Stimulated activated CD4-positive, alpha-beta T cell treated with anti-CD3 and anti-CD28 coated beads, TNF-alpha, amount 100 ng/mL, for 4 hours (primary cell): ENCODE data around the gene SMIM41.

Experiments used
- DNase-seq, 3 experiments: peaks; one replicate each; pipeline ENCODE4 v3.0.0-alpha.2; 2020; ENCODE audit warnings: low read depth in 3 of 3

The SMIM41 gene

DNA sequence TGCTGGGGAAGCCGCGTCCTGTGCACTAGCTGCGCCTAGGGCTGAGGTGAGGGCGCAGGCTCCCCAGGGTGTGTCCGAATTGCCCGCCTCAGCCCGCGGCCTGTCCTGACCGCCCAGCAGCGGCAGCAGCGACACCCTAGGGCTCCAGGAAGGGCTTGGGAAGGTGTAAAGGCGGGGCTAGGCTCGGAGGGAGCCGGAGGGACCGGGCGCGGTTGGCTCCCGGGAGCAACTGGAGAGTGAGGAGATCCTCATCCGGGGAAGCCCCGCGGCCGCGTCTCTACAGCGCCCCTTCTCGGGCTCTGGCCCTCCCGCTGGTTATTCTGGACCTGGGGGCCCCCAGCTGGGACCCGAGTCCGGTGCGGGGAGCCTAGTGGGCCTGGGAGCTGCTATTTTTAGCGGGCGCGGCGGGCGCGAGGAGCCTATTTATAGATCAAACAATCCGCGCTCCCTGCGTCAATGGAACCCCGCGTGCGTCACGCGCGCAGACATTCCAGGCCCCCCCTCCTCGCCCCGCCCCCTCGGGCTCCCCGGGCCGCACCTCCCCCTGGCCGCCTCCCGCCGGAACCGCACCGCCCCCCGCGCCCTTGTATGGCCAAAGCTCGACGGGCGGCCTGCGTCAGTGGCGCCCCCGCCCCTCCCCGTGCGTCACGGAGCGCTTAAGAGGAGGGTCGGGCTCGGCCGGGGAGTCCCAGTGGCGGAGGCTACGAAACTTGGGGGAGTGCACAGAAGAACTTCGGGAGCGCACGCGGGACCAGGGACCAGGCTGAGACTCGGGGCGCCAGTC is 28.6 kb upstream of the SMIM41 start, which contains the start of gene NR4A1:
Gene NR4A1 (plus strand): TSS at position 685 of the 784 bp plus-strand sequence. CDS start 2,887 bp downstream, outside the sequence.
- peak; percentile 99 for DNase-seq

DNA sequence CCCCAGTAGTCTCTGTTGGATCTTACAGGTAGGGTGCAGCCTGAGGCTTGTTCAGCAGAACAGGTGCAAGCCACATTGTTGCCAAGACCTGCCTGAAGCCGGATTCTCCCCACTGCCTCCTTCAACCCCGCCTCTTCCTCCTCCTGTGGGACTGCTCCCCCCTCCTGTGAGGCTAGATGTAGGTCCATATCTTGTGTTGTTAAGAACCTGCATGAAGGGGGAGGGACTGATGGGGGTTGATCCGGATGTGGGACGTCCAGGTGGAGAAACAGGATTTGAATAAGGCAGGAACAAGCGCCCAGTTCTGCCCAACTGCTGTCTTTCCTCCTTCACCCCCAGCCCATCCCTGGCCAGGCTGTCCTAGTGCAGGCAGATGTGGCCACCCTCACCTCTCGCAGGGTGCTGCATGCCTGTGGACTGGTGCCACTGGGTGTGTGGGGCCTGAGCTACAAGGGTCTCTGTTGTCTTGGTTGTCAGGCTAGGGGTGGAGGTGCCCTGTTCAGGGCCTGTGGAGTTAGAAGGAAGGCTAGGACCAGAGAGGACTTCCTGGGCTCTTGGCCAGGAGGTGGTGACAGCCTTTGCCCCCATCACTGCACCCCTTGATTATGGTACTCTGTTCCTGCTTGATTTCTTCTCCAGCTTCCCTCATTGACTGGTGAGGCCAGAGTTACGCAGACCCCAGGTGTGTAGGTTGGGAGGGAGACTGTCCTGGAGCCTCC is 26.9 kb upstream of the SMIM41 start:
- no peak for DNase-seq

DNA sequence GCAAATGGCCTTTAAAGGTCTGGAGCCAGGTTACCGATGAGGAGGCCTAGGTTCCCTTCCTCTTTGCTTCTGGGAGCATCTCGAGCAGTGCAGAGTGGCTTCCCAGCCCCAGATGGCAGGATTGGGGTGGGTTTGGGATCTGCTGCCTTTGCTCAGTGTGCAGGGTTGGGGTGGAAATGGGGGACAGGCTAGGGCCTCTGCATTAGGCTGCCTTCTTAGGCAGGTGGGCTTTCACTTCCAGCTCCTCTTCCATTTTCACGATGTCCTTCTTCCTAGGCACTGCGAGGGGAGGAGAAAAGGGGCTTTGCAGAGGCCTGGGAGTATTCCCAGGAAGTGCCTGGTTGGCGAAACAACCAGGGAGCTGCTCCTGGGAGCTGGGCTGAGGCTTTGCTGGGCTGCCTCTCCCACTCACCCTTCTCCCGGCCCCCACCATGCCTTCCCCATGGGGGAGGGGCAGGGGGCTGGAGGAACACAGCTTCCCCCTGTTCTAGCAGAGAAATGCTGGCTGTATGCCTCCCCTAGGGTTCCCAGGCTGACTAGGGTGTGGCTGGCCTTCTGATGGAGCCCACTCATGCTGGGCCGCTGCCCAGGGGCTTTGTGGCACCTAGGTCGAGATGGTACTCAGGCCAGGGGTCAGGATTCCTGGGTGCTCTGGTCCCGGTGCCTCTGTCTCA is 25.8 kb upstream of the SMIM41 start:
- no peak for DNase-seq

DNA sequence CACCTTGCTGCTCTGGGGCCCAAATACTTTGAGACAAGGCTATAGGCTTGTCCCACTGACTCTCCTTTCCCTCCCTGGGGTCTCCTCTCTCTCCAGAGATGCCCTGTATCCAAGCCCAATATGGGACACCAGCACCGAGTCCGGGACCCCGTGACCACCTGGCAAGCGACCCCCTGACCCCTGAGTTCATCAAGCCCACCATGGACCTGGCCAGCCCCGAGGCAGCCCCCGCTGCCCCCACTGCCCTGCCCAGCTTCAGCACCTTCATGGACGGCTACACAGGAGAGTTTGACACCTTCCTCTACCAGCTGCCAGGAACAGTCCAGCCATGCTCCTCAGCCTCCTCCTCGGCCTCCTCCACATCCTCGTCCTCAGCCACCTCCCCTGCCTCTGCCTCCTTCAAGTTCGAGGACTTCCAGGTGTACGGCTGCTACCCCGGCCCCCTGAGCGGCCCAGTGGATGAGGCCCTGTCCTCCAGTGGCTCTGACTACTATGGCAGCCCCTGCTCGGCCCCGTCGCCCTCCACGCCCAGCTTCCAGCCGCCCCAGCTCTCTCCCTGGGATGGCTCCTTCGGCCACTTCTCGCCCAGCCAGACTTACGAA is 25.2 kb upstream of the SMIM41 start:
- no peak for DNase-seq

DNA sequence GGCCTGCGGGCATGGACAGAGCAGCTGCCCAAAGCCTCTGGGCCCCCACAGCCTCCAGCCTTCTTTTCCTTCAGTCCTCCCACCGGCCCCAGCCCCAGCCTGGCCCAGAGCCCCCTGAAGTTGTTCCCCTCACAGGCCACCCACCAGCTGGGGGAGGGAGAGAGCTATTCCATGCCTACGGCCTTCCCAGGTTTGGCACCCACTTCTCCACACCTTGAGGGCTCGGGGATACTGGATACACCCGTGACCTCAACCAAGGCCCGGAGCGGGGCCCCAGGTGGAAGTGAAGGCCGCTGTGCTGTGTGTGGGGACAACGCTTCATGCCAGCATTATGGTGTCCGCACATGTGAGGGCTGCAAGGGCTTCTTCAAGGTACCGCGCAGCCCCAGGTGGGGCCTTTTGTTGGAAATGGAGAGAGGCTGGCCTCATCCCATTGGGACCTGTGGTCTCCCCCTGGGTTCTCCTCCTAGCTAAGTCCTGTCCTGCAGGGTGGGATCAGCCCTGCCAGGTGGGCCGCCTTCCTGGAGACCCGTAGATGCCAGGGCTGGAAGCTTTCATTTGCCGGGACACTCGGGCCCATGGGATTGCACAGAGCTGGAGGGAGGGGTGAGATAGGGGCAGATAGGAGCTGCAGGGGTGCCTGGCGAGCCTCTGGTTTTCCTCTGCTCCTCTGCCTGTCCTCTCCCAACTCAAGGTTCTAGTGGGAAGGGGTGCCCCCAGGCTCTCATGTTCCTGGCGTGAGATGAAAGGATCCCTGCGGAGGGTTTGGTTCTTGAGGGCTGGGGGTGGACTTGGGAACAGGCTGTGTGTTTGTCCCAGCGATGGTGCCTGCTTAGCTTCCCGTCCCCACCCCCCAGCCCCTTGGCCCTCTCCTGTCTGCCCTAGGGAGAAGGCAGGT is 24.4 kb upstream of the SMIM41 start:
- no peak for DNase-seq

DNA sequence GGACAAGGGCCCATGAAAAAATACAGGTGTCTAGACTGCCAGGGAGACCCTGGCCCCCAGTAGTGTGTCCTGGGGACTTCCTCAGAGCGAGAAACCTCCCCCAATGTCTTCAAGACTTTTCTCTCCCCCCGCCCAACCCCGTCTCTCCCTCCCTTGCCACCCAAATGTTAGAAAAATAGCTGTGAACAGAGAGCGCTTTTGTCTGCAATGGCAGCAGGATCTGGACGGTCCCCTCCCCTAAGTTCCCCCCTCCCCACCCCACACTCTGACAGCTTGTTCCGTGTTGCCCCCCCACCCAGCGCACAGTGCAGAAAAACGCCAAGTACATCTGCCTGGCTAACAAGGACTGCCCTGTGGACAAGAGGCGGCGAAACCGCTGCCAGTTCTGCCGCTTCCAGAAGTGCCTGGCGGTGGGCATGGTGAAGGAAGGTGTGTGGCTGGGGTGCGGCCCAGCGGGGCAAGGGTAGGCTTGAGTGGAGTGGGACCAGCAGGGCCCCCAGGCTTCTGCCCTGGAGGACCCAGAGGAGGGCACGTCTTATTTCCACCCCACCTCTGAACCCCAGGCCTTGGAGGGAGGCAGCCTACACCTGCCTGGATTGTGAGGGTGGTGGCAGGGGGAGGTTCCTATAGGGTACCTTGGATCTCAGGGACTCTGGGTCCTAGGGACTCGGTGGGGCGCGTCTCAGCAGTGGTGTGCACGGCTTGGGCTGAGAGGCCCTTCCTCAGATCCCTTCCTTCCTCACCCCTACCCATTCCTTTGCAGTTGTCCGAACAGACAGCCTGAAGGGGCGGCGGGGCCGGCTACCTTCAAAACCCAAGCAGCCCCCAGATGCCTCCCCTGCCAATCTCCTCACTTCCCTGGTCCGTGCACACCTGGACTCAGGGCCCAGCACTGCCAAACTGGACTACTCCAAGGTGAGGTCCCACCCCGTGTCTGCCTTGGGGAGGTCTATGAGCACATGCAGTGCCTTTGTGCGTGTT is 23.5 kb upstream of the SMIM41 start:
- no peak for DNase-seq

DNA sequence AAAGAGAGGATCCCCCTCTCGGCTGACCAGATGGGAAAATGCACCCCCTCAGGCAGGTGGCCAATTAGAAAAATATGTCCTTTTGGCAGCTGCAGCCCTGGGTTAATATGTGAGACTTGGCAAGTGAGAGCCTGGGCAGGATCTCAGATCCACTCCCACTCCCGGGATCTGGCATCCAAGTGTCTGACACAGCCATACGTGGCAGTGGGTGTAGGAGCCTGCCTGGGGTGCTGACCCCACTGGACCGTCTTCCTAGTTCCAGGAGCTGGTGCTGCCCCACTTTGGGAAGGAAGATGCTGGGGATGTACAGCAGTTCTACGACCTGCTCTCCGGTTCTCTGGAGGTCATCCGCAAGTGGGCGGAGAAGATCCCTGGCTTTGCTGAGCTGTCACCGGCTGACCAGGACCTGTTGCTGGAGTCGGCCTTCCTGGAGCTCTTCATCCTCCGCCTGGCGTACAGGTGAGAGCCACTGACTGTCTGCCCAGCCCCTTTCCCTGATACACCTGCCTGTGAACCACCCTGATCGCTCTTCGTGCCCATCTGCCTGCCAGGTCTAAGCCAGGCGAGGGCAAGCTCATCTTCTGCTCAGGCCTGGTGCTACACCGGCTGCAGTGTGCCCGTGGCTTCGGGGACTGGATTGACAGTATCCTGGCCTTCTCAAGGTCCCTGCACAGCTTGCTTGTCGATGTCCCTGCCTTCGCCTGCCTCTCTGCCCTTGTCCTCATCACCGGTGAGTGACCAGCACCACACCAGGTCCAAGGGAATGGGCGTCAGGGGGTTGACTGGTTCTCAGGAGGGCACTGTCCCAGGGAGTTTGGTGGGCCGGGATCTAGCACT is 22.5 kb upstream of the SMIM41 start:
- no peak for DNase-seq

DNA sequence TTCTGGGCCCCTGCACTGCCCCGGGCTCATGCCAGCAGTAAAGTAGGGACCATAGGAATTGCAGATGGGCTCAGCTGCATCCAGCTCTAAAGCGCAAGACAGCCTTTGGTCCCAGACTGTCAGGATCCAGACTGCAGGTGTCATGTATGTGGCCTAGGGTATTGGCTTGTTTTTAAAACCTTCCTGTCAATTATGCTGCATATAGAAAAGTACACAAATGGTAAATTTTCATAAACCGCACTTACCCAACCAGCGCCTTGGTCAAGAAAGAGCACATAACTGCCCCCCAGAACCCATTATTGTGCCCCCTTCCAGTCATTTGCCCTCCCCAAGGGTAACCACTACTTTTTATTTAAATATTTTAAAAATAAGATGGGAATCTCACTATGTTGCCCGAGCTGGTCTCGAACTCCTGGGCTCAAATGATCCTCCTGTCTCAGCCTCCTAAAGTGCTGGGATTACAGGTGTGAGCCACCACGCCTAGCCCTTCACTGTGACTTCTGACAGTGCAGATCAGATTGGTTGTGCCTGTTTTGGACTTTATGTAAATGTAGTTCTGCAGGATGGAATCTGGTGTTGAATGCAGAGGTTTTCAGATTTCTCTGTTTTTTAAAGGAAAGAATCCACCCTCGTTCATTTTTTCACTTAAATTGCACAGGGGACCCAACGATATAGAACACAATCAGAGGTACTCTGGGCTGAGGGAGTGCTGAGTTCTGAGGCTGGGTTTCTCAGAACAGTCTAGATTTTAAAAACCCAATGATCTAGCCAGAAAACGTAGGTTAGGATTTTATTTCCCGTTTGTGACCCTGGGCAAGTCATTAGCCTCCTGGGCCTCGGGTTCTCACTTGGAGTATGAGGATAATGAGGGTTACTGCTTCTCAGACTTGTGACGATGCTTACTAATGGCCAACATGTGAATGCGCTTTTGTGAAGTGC is 21.6 kb upstream of the SMIM41 start:
- DNase-seq, result no peak

DNA sequence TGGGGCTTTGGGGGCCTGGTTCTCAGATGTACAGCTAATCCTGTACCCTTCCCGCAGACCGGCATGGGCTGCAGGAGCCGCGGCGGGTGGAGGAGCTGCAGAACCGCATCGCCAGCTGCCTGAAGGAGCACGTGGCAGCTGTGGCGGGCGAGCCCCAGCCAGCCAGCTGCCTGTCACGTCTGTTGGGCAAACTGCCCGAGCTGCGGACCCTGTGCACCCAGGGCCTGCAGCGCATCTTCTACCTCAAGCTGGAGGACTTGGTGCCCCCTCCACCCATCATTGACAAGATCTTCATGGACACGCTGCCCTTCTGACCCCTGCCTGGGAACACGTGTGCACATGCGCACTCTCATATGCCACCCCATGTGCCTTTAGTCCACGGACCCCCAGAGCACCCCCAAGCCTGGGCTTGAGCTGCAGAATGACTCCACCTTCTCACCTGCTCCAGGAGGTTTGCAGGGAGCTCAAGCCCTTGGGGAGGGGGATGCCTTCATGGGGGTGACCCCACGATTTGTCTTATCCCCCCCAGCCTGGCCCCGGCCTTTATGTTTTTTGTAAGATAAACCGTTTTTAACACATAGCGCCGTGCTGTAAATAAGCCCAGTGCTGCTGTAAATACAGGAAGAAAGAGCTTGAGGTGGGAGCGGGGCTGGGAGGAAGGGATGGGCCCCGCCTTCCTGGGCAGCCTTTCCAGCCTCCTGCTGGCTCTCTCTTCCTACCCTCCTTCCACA is 20.7 kb upstream of the SMIM41 start:
- DNase-seq, result no peak

DNA sequence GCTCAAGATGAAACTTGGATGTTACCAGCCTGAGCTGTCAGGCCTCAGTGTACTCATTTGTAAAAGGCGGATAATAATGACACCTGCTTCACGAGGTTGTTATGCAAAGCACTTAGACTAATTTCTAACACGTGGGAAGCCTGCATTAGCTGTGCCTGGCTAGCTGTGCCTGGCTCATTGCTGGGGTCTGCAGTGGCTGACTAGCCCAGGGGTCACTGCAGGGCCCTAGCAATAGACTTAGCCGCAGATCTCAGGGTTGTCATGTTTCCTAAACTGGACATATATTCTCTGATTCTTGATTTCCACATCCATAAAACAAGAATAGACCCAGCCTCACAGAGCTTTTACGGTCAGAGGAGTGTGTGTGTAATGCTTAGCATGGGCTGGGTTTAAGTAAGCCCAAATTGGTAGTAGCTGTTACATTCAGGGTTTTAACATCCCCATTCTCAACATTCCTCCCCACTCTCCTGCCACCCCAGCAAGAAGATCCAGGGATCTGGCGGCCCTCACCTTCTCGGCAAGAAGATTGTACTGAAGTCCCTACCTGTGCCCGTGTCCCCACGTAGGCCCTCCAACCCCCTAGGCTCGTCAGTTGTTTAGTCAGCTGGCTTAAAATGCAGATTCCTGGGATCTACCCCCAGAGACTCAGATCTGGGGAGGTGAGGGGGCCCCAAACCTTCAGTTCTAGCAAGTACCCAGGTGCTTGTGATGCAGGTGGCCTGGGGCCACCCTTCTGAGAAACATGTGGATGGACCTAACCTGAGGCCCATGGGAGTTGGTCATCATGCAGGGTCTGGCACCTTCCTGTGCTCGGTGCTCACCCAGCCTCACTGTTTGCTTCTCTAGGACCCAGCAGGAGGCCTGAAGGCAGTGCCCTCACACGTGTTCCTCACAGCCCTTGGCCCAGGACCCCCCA is 19.7 kb upstream of the SMIM41 start:
- DNase-seq, result no peak

DNA sequence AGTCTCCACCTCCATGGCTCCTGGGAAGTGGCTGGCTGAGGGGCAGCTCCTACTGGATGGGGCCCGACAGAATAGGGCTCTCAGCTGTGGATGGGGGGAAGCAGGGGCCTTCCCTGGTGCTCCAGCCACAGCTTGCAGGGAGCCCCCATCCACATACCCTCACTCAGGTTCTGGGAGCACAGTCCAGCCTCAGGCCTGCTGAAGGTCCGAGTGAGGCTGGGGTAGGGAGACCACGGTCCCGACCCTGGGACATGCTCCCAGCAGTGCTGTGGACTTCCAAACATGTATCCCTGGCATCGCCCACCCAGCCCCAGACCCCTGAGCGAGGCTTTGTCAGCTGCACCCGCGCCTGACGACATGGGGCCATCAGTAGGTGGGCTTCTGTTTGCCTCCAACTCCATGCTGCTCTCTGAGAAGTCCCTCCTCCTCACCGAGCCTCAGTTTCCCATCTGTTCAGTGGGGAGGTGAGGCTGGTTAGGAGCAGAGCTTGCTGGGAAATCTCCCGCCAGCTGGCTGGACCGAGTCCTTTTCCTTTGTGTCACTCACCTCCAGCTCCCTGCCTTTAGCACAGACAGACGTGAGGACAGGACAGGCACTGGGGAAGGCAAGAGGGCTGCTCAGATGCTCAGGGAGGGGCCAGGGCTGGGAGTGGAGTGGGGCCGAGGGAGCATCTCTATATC is 18.9 kb upstream of the SMIM41 start:
- DNase-seq, result no peak

DNA sequence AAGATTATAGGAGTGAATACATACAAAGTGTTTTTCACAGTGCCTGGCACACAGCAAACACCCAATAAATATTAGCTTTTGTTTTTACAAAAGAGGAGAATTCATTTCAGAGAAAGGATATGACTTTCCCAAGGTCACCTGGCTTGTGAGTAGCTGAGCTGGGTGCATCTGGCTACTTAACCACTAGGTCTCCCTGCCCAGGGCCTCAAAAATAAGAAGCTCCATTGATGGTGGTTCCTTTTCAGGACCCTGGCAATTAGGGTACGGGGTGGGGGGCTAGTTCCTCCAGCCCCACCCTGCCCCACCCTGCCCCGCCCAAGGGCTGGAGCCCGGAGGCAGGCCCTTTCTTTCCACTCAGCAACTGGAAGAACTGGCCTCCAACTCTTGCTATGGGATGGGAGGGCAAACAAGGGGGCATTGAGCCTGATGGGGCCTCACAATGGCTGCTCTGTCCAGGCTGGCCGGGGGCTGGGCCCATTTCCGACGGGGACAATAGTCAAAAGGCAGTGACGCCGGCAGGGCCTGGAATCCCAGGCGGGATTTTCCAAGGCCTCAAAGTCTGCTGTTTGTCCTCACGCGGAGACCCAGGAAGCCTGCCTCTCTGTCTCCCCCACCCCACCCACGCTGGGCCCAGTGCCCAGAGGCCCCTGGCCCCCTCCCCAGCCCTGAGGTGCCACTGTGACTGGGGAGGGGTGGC is 17.9 kb upstream of the SMIM41 start:
- no peak for DNase-seq

DNA sequence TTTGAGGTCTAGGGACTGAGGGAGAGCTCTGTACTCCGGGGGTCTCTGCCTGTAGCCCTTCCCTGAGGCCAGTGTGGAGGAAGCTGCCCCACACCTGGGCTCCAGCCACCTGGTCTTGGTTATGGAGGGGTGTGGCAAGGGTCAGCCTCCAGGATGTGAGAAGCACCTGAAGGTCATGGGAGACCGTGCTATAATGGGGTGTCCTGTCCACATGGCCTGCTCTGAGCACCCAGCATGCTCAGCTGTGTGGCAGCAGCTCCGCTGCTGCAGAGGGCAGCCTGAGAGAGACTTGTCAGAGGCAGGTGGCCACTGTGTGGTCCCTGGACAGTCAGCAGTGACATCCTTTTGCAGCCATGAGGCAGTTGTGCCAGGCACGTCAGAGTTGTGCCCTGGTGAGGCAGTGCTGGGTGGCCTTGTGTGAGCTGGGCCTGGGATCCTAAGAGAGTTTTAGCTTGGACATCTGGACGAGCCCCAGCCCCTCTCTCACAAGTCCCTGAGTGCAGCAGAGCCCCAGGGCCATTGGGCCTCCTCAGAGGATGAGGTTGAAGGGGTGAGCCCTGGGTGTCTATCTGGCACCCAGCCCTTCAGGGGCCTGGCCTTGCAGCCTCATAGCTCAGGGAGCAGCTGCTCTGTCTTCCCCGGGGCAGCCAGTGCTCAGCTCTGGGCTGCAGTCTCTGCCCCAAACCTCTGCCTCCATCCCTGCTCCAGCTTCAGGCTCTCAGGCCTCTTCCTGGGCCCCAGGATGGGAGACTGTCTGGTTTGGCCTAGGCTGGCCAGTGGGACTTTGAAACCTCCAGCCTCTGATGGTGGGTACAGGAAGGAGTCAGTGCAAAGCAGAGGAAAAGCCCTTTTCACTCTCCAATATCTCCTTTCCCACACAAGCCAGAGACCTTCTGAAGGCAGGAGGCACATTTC is 17.1 kb upstream of the SMIM41 start:
- DNase-seq, result no peak
